Stimulated activated CD8-positive, alpha-beta memory T cell treated with anti-CD3 and anti-CD28 coated beads, Interleukin-7, amount 100 ng/mL, for 4 hours (primary cell): ENCODE results near the gene ESYT3.

Source experiments
- DNase-seq, 2 donors: peaks; one replicate each; pipeline ENCODE4 v3.0.0-alpha.2; 2020; ENCODE audit warnings: low read depth in 2 of 2

The ESYT3 gene, protein sequence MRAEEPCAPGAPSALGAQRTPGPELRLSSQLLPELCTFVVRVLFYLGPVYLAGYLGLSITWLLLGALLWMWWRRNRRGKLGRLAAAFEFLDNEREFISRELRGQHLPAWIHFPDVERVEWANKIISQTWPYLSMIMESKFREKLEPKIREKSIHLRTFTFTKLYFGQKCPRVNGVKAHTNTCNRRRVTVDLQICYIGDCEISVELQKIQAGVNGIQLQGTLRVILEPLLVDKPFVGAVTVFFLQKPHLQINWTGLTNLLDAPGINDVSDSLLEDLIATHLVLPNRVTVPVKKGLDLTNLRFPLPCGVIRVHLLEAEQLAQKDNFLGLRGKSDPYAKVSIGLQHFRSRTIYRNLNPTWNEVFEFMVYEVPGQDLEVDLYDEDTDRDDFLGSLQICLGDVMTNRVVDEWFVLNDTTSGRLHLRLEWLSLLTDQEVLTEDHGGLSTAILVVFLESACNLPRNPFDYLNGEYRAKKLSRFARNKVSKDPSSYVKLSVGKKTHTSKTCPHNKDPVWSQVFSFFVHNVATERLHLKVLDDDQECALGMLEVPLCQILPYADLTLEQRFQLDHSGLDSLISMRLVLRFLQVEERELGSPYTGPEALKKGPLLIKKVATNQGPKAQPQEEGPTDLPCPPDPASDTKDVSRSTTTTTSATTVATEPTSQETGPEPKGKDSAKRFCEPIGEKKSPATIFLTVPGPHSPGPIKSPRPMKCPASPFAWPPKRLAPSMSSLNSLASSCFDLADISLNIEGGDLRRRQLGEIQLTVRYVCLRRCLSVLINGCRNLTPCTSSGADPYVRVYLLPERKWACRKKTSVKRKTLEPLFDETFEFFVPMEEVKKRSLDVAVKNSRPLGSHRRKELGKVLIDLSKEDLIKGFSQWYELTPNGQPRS

DNA sequence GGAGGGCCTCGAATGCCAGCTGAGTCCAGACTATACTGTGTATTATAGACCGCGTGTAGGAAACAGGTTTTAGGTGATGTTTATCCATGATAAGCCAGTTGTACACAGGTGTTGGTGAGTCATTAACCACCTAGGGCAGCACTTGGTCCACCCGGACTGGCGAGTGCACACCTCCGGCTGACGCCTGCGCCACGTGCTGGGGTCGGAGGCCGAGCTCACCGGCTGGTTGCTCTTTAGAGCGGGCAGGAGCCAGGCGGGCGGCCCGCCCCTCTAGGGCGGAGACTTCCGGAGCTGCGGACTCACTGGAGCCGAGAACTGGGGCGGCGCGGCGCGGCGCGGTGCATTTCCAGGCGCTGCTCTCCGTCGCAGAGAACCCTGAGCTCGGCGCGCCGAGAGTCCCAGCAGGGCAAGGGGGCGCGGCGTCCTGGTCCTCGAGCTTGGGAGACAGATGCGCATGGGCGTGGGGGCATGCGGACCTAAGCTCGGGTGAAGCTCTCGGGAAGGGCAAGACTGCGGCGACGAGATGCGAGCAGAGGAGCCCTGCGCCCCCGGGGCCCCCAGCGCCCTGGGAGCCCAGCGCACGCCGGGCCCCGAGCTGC lies at the start of gene ESYT3:
Gene ESYT3 (plus strand): TSS at position 341 of the 599 bp plus-strand sequence. CDS start 183 bp downstream, at position 524.
- DNase-seq = peak in 1 of 2 donors; percentile 23

DNA sequence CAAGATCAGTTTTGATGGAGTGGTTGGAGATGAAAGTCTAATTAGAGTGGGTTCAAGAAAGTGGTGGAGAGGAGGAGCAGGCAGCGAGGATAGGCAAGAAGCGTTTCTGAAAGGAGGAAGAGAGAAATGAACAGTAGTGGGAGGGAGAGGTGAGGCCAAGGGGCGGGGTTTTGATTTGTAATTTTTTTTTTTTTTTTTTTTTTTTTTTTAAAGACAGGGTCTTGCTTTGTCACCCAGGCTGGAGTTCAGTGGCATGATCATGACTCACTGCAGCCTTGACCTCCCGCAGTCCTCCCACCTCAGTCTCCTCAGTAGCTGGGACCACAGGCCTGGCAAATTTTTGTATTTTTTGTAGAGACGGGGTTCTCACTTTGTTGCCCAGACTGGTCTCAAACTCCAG lies 49.4 kb upstream of the ESYT3 start:
- DNase-seq = no peak

DNA sequence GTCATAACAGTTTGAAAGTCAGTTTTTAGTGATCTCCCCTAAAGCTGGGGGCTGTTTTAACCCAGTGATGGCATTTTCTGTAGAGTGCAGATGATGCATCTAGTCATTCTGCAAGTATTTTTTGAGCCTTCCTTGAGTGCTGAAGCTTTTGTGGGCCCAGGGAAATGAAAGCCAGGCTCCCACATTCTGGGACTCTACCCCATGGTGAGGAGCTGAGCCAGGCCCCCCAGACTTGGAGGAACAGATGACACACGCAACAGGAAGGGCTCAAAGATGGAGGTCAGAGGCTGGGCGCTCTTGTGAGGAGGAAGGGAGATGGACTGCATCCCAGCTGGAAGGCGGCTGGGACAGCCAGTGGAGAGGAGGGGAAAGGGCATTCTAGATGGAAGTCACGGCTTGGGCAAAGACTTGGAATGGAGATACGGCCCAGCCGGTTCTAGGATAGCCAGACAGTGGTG lies 45.2 kb upstream of the ESYT3 start:
- DNase-seq = no peak

DNA sequence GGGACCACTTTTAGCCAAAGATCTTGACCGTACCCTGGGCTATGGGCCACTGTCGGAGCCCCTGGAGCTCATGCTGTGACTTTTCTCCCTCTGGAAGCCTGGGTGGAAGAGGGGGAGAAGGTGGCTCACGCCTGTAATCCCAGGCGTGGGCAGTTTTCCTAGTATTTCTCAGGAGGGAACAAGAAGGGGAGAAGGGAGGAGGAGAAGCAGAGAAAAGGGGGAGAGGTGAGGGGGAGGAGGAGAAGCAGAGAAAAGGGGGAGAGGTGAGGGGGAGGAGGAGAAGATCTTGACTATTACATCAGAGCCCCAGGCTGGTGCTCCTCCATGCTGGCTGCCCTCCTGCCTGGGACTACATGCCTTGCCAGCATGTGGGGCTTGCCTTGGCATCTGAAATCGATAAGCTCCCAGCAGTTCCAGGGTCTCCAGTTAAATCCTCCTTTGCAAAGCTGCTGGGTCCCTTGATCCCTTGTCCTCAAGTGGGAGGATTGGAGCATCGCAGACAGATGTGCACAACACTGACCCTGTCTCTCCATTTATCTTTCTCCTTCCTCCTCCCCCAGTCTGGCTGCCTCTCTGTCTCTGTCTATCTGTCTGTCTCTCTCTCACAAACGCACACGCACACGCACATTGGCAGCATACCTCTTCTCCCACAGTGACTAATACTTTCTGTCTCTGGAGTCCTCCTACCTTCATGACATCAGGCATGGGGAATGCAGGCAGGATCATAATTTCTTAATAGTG lies 44.4 kb upstream of the ESYT3 start:
- DNase-seq = no peak

DNA sequence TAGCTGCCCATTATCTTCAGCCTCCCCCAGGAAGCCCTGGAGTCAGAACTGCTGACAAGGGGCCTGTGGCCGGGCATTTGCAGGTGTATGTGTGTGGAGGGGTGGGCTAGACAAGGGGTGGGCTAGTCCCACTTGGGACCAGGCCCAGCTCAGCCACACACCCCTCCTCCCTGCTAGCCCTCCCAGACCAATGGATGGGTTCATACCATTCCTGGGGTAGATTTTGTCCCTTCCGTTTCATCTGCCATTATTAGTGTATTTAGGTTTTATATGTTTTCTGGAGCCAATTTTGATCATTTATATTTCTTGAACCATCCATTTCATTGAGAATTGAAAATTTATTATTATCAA lies 43.9 kb upstream of the ESYT3 start:
- DNase-seq = no peak

- DNase-seq = no peak
Observed at GRCh38 chr3:138394156-138394555, 40.3 kb upstream of the ESYT3 start.

GRCh38 chr3:138394686-138395085 lies 39.7 kb upstream of the ESYT3 start:
- DNase-seq = no peak

DNA sequence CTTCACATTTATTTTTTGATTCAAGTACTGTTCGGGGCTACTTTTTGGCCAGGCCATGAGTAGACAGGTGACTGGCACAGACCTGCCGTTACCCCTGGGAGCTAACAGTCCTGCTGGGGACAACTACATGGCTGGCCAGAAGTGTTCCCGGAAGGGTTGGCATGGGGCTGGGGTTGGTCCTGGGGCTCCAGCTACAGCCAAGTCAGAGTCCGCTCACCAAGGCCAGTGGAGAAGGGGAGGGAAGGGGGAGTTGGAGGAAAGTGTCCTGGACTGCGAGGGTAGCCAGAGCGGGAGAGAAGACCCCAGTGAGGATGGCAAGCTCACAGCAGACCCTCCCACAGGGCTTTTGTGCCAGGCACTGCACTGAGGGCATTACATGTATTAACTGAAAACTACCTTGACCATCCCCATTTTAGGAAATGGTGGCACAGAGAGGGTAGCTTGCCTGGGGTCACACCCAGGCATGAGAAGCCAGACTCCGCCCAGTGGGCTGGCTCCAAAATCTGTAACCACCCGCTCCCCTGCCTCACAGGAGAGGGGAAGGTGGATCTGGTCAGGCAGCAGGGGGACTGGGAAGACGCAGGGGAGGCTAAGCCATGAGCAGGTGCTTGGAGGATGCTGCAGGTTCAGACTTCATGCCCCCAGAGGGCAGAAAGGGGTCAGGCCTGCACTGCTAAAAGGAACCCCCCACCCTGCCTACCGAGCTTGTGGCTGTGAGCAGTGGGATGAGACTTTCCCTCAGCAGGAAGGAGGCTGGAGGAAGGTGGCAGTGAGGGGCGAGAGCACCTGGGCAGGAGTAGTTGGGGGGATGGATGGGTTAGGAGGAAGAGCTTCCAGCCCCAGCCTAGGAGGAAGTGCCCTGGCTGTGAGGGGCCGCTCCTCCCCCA lies 38.3 kb upstream of the ESYT3 start:
- DNase-seq = no peak

GRCh38 chr3:138396752-138397410 lies 37.5 kb upstream of the ESYT3 start:
- DNase-seq = no peak

GRCh38 chr3:138397983-138398382 lies 36.4 kb upstream of the ESYT3 start:
- no peak for DNase-seq

DNA sequence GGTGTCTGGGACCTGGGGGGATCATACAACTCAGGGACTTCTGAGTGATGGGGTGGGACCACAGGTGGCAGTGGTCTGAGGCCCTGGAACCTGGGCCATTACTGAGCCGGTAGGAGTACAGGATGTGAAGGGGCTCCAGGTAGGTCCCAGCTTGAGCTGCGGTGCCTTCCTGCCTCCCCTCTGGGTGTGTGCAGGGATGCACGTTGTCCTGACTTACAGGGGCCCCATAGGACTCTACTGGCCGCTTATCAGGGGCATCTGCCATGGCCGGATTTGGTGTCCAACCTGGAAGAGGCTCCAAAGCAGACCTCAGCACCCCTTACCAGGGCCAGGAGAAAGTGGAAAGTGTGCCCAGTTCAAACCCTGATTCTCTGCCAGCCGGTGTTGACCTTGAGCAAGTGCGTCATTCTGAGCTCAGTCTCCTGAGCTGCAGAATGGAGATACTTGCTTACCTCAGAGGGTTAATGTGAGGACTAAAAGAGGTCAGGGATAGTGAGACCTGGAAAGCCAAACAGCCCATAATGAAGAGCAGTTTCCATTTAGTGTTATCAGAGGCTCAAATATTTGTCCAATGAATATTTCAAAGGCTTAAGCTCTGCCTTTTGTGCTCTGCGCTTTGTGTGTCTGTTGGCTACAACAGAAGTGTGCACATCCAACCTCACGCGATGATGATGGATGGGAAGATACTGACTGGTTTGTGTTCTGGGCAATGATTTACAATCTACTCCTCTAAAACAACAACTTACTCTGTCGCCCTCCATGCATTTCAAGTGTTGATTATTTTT lies 35.4 kb upstream of the ESYT3 start:
- no peak for DNase-seq

DNA sequence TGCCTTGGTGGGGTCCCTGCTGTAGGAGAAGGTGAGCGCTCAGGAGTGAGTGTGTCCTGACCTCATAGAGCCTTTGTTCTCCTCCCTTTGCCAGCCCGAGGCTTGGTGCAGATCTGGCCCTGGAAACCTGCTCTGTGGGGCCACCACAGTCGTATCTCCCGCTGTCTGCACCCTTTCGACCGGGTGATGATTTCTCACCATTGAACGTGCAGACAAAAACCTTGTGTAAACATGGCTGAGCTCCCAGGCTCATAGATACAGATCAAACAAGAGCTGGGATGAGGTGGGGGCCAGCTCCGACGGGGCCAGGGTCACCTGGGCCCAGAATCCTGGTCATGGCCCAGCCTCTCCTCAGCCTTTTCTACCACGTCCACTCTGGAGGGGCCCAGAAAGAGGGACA lies 34.6 kb upstream of the ESYT3 start:
- DNase-seq = no peak

- no peak for DNase-seq
Observed at GRCh38 chr3:138400651-138401070, 33.8 kb upstream of the ESYT3 start.

DNA sequence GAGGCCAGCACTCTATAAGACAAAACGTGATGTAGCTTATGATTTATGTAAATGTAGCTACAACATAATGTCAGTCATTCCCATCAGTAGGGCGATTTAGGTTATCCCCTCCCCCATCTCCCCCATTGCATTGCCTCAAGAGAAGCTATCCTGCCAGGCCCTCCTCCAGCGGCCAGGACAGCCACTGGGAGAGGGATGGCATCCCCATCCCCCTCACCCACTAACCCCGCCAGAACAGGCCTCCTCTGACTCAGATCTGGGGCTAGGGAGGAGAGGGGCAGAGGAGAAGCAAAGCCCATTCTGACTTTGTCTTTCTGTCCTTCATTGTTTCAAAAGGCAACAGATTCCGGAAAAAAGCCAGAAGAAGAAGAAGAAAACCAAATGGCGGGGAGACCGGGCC lies 32.6 kb upstream of the ESYT3 start:
- no peak for DNase-seq

DNA sequence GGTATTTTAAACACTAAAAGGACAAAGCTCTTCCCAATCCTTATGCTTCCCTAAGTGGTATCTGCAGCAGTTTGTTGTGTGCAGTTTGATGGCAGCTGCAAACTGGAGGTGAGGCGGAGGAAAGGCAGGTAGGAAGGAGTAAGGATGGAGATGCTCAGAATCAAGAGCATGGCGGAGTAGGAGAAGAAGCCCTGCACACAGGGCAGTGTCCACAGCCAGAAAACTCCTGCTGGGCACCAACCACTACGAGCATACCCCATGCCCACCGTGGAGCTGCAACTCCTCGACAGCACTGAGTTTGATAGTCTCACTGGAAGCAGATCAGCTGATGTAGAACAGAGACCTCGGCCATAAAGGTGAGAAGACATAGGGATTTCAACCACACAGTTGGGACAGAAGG lies 30.3 kb upstream of the ESYT3 start:
- no peak for DNase-seq

DNA sequence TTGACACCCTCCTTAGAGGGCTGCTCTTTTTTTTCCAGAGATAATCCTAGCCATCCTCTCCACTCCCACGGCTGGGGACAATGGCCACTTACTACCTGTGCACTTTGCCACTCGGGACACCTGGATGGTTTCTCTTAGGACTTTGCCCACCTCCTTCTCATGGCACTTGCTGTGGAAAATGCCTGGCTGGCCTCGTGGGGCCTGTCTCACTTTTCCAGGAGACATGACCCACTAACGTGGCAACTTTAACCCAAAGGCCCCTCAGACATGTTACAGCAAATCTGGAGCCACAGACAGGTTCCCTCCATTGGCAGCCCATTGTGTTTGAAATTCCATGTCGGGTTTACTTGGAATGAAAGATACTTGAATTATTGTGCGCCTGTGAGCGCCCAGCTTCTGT lies 29.4 kb upstream of the ESYT3 start:
- no peak for DNase-seq

DNA sequence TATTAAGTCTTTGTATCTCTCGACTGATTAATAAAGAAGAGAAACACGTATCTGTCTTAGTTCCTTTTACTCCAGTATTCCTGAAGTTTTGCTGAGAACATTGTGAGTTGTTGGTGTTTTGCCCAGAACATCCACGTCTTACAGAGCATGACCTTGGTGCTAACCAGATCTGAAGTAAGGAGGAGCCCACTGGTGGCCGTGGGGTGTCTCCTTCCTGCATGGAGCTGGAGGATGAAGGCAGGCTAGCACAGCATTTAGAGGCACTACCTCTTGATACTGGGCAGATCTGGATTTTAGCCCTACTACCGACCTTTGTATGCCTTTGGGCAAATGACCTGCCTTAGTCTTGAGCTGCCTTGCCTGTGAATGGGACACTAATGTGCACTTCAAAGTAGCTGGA lies 28.9 kb upstream of the ESYT3 start:
- DNase-seq = no peak

DNA sequence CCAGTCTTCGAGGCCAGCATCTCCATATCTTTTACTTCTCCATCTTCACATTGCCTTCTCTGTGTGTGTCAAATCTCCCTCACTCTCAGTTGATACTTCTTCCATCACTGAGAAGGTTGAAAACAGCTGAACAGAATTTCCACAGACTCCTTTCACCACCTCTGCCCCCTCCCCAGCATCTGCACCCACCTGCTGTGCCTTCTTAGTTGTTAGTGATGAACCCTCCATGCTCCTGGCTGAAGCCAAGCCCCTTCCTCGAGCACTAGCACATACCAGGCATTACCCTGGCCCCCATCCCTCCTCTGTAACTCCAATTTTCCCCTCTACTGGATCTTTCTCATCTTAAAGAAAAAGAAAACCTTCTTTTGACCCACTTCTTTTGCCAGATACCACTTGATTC lies 27.8 kb upstream of the ESYT3 start:
- no peak for DNase-seq

- no peak for DNase-seq
Observed at GRCh38 chr3:138407236-138407907, 27.0 kb upstream of the ESYT3 start.
